Measurements from ENCODE around the gene STAM.

DNA sequence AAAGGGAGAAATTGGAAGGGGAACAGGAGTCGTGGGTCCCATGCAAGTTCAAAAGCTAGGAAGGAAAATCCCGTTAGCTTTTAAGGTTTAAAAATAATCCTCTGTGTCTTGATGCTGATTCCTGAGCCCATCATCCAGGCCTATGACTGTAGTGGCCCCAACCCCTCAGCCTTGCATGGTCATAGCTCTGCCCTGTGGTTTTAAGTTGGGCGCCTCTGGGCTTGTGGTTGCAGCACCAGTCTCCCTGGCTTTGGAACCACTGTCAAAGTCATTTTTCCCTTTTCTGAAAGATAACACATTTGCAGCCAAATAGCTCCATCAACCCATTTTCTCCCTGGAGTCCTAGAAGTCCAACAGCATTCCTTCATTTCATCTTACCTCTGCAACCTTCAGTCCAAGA is 121.7 kb downstream of the STAM start:
- TF ChIP-seq, protein P1, sequence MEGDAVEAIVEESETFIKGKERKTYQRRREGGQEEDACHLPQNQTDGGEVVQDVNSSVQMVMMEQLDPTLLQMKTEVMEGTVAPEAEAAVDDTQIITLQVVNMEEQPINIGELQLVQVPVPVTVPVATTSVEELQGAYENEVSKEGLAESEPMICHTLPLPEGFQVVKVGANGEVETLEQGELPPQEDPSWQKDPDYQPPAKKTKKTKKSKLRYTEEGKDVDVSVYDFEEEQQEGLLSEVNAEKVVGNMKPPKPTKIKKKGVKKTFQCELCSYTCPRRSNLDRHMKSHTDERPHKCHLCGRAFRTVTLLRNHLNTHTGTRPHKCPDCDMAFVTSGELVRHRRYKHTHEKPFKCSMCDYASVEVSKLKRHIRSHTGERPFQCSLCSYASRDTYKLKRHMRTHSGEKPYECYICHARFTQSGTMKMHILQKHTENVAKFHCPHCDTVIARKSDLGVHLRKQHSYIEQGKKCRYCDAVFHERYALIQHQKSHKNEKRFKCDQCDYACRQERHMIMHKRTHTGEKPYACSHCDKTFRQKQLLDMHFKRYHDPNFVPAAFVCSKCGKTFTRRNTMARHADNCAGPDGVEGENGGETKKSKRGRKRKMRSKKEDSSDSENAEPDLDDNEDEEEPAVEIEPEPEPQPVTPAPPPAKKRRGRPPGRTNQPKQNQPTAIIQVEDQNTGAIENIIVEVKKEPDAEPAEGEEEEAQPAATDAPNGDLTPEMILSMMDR (IDR thresholded peaks at IDR 0.05; ENCODE audit: poor library complexity, severe bottlenecking), result no peak
- TF ChIP-seq EP300 (conservative IDR thresholded peaks at IDR 0.05; ENCODE audit: poor library complexity, severe bottlenecking) (no peak), EZH2 (IDR thresholded peaks at IDR 0.05; ENCODE audit: borderline replicate concordance, insufficient read depth, low read length, poor library complexity, severe bottlenecking) (no peak)
- TF ChIP-seq, protein P2, sequence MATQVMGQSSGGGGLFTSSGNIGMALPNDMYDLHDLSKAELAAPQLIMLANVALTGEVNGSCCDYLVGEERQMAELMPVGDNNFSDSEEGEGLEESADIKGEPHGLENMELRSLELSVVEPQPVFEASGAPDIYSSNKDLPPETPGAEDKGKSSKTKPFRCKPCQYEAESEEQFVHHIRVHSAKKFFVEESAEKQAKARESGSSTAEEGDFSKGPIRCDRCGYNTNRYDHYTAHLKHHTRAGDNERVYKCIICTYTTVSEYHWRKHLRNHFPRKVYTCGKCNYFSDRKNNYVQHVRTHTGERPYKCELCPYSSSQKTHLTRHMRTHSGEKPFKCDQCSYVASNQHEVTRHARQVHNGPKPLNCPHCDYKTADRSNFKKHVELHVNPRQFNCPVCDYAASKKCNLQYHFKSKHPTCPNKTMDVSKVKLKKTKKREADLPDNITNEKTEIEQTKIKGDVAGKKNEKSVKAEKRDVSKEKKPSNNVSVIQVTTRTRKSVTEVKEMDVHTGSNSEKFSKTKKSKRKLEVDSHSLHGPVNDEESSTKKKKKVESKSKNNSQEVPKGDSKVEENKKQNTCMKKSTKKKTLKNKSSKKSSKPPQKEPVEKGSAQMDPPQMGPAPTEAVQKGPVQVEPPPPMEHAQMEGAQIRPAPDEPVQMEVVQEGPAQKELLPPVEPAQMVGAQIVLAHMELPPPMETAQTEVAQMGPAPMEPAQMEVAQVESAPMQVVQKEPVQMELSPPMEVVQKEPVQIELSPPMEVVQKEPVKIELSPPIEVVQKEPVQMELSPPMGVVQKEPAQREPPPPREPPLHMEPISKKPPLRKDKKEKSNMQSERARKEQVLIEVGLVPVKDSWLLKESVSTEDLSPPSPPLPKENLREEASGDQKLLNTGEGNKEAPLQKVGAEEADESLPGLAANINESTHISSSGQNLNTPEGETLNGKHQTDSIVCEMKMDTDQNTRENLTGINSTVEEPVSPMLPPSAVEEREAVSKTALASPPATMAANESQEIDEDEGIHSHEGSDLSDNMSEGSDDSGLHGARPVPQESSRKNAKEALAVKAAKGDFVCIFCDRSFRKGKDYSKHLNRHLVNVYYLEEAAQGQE (IDR thresholded peaks at IDR 0.05; ENCODE audit: borderline replicate concordance), result no peak

All from neural cell (in vitro differentiated cells).